Transverse colon (tissue), 4 donors: ENCODE results near the gene CACNA1B. TPM values are rescaled to one million over a fixed set of nuclear protein-coding genes. Genes with fewer than 3 reads are reported as not detected.

Source experiments
- DNase-seq: peaks from one replicate; pipeline ENCODE4 v3.0.0-alpha.2; 2019
- H3K27ac ChIP-seq, 4 donors: fragments of 200-600 bp; sonication (generic); 2 replicates each; pipeline ENCODE4 v1.5.1; 2016 to 2018; ENCODE audit warnings: inconsistent platforms in 4 of 4
- H3K27me3 ChIP-seq: fragments of 200-600 bp; sonication (generic); 2 replicates; pipeline ENCODE4 v1.5.1; 2017; ENCODE audit warnings: inconsistent platforms
- H3K36me3 ChIP-seq, 4 donors: fragments of 200-600 bp; sonication (generic); 2 replicates each; pipeline ENCODE4 v1.5.1; 2017 to 2019; ENCODE audit warnings: inconsistent platforms in 4 of 4
- H3K4me1 ChIP-seq, 4 donors: fragments of 200-600 bp; sonication (generic); 2 replicates each; pipeline ENCODE4 v1.5.1; 2017 to 2020; ENCODE audit warnings: inconsistent platforms in 4 of 4
- H3K4me3 ChIP-seq, 4 donors: fragments of 200-600 bp; sonication (generic); 1 replicate in 1 of 4; 2 replicates in 3 of 4; pipeline versions ENCODE4 v1.5.1 to v1.6.1; 2017 to 2019; ENCODE audit warnings: inconsistent platforms in 4 of 4
- H3K9me3 ChIP-seq, 2 donors: fragments of 200-600 bp; sonication (generic); 2 replicates each; pipeline ENCODE4 v1.5.1; 2017 to 2019; ENCODE audit warnings: inconsistent platforms in 2 of 2
- CTCF ChIP-seq, 5 experiments: fragments of 200-600 bp in 3 of 5; fragments of 450-650 bp in 2 of 5; sonication (generic) in 3 of 5; IDR thresholded peaks; 1 replicate in 2 of 5; 2 replicates in 3 of 5; pipeline ENCODE4 v1.5.1; 2016 to 2017; ENCODE audit warnings: antibody characterized with exemption in 5 of 5, inconsistent platforms in 3 of 5, mild to moderate bottlenecking in 2 of 5, moderate library complexity in 1 of 5
- EP300 ChIP-seq: sonication (generic); formaldehyde crosslinking; IDR thresholded peaks from one replicate; pipeline ENCODE4 v1.6.1; 2017; ENCODE audit warnings: antibody characterized with exemption, low read depth
- POLR2A ChIP-seq: fragments of 450-650 bp; IDR thresholded peaks from one replicate; pipeline ENCODE4 v1.6.1; 2016; ENCODE audit warnings: antibody characterized with exemption, mild to moderate bottlenecking, moderate library complexity
- POLR2AphosphoS5 ChIP-seq, 3 donors: sonication (generic); formaldehyde crosslinking; IDR thresholded peaks; one replicate each; pipeline ENCODE4 v1.6.1; 2016; ENCODE audit warnings: antibody characterized with exemption in 3 of 3
- WGBS, 2 donors: methylation state at CpG; one replicate each; pipeline ENCODE4 v1.1.5; 2018; ENCODE audit warnings: low coverage in 1 of 2; 5-methylcytosine and 5-hydroxymethylcytosine counted together
- in situ Hi-C, 4 donors: fragments of 200-750 bp; cut with MboI; loops; one replicate each; pipeline versions ENCODE4 v1.15.0 to v1.15.1; 2017; ENCODE audit warnings: low sequenced_read_pairs in 3 of 4, low pct_ligation_motif_present in 1 of 4, low pct_unique_long_range_greater_than_20kb in 1 of 4
- intact Hi-C: fragments of 100-400 bp; cut with DNase I; formaldehyde crosslinking; loops from one replicate; pipeline ENCODE4 v1.15.1; 2023; ENCODE audit warnings: low total_unique reads
- total RNA-seq, 4 donors: library from RNA; depleted of rRNA; stranded (reverse); fragments of >200 nt; gene quantifications; one replicate each; pipeline ENCODE4 v1.1.0, GENCODE V29; 2016

CACNA1B gene
- total RNA-seq, 4 donors from 2014 or later, result 0.27 to 0.40 (median 0.35) TPM

- 69 to 76% methylated on average over 2 to 9 of the region's 9 CpGs for WGBS, 2 donors
- TF ChIP-seq EP300 (no peak), POLR2AphosphoS5 (IDR thresholded peaks at IDR 0.05) (no peak), CTCF (IDR thresholded peaks at IDR 0.05) (no peak), POLR2A (no peak)
Observed at GRCh38 chr9:138065287-138065686, 187.7 kb downstream of the CACNA1B start.

DNA sequence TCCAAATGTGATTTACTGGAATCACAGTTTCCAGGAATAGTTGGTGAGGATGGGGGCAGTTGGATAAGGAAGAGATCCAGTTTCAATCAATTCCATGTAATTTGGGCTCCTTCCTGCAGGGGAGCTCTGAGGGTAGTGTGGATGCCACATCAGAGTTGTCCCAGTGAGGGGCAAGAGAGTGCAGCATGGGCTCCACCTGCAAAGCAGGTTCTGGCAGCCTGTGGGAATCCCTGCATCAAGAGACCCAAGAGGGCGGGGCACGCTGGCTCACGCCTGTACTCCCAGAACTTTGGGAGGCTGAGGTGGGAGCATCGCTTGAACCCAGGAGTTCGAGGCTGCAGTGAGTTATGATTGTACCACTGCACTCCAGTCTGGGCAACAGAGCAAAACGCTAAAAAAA is 188.5 kb downstream of the CACNA1B start:
- no peak for TF ChIP-seq EP300
- no peak for TF ChIP-seq POLR2A
- TF ChIP-seq POLR2AphosphoS5 (IDR thresholded peaks at IDR 0.05), result no peak
- TF ChIP-seq CTCF (IDR thresholded peaks at IDR 0.05), result no peak
- intact Hi-C loops (no loop called here), in situ Hi-C loops (no loop called here)
- DNase-seq, result no peak
- Histone ChIP-seq H3K4me3 (no peak overlapping the region), H3K36me3 (no peaks in the 10 kb centered on the region), H3K27me3 (peaks cover 5% of the 10 kb centered on the region), H3K27ac (no peak overlapping the region), H3K4me1 (no peaks in the 10 kb centered on the region), H3K9me3 (no peaks in the 10 kb centered on the region)
- 59 to 72% methylated on average over 6 of the region's 6 CpGs for WGBS, 2 donors

More at GRCh38 chr9:138065287-138065686, 187.7 kb downstream of the CACNA1B start:
- no peaks in the 10 kb centered on the region for H3K9me3 ChIP-seq
- H3K27ac ChIP-seq, result no peak overlapping the region
- H3K36me3 ChIP-seq, result no peaks in the 10 kb centered on the region
- H3K4me1 ChIP-seq, result no peaks in the 10 kb centered on the region
- intact Hi-C loops, result no loop called here
- H3K4me3 ChIP-seq, result no peak overlapping the region
- no peak for DNase-seq
- in situ Hi-C loops, result no loop called here
- H3K27me3 ChIP-seq, result peaks cover 5% of the 10 kb centered on the region

- Histone ChIP-seq H3K27ac (no peak overlapping the region), H3K4me3 (no peak overlapping the region), H3K27me3 (peaks cover 5% of the 10 kb centered on the region), H3K9me3 (no peaks in the 10 kb centered on the region), H3K4me1 (no peaks in the 10 kb centered on the region), H3K36me3 (no peaks in the 10 kb centered on the region)
- TF ChIP-seq POLR2A (no peak), POLR2AphosphoS5 (IDR thresholded peaks at IDR 0.05) (no peak), EP300 (no peak), CTCF (IDR thresholded peaks at IDR 0.05) (no peak)
- in situ Hi-C loops (no loop called here), intact Hi-C loops (no loop called here)
- DNase-seq, result no peak
- 85 to 86% methylated on average over 10 to 17 of the region's 17 CpGs for WGBS, 2 donors
Observed at GRCh38 chr9:138067613-138068367, 190.2 kb downstream of the CACNA1B start.

GRCh38 chr9:138068601-138069035 is 191.0 kb downstream of the CACNA1B start:
- H3K27me3 ChIP-seq, result peaks cover 5% of the 10 kb centered on the region
- no peaks in the 10 kb centered on the region for H3K9me3 ChIP-seq
- 10 to 57% methylated on average over 4 to 9 of the region's 9 CpGs for WGBS, 2 donors
- H3K36me3 ChIP-seq, result no peaks in the 10 kb centered on the region
- TF ChIP-seq EP300 (no peak), CTCF (IDR thresholded peaks at IDR 0.05) (no peak), POLR2AphosphoS5 (IDR thresholded peaks at IDR 0.05) (no peak), POLR2A (no peak)
- in situ Hi-C loops (no loop called here), intact Hi-C loops (no loop called here)
- H3K4me3 ChIP-seq, result no peak overlapping the region
- H3K4me1 ChIP-seq, result no peaks in the 10 kb centered on the region
- H3K27ac ChIP-seq, result no peak overlapping the region
- DNase-seq, result no peak
